HEK293 (cell line): ENCODE results near the gene OLFM2.

Experiments
- BCL6B ChIP-seq: fragments of 450-650 bp; formaldehyde crosslinking; IDR thresholded peaks from 2 replicates; pipeline ENCODE4 v1.5.1; 2017; ENCODE audit warnings: missing biosample characterization, missing genetic modification characterization
- MYNN ChIP-seq: fragments of 450-650 bp; formaldehyde crosslinking; IDR thresholded peaks from 2 replicates; pipeline ENCODE4 v1.5.1; 2016; ENCODE audit warnings: missing biosample characterization, missing genetic modification characterization, borderline replicate concordance
- PRDM10 ChIP-seq: fragments of 450-650 bp; formaldehyde crosslinking; IDR thresholded peaks from 2 replicates; pipeline ENCODE4 v1.5.1; 2016; ENCODE audit warnings: missing biosample characterization, missing genetic modification characterization
- PRDM4 ChIP-seq: fragments of 450-650 bp; formaldehyde crosslinking; IDR thresholded peaks from 2 replicates; pipeline ENCODE4 v1.5.1; 2017; ENCODE audit warnings: missing biosample characterization, missing genetic modification characterization
- ZBTB7A ChIP-seq: fragments of 450-650 bp; formaldehyde crosslinking; IDR thresholded peaks from 2 replicates; pipeline ENCODE4 v1.5.1; 2016; ENCODE audit warnings: low read depth, missing biosample characterization, missing genetic modification characterization
- ZEB2 ChIP-seq: fragments of 450-650 bp; formaldehyde crosslinking; IDR thresholded peaks from 2 replicates; pipeline ENCODE4 v1.5.1; 2016; ENCODE audit warnings: missing biosample characterization, missing genetic modification characterization
- ZFP37 ChIP-seq: fragments of 450-650 bp; formaldehyde crosslinking; IDR thresholded peaks from 2 replicates; pipeline ENCODE4 v1.5.1; 2016; ENCODE audit warnings: missing biosample characterization, missing genetic modification characterization
- ZFP41 ChIP-seq: fragments of 450-650 bp; formaldehyde crosslinking; IDR thresholded peaks from 2 replicates; pipeline ENCODE4 v1.5.1; 2016; ENCODE audit warnings: missing biosample characterization, missing genetic modification characterization, borderline replicate concordance
- ZNF223 ChIP-seq: fragments of 450-650 bp; formaldehyde crosslinking; IDR thresholded peaks from 2 replicates; pipeline ENCODE4 v1.5.1; 2016; ENCODE audit warnings: missing biosample characterization, missing genetic modification characterization
- ZNF324 ChIP-seq: fragments of 450-650 bp; formaldehyde crosslinking; IDR thresholded peaks from 2 replicates; pipeline ENCODE4 v1.5.1; 2016; ENCODE audit warnings: missing biosample characterization, missing genetic modification characterization
- ZNF354C ChIP-seq: fragments of 450-650 bp; formaldehyde crosslinking; IDR thresholded peaks from 2 replicates; pipeline ENCODE4 v1.5.1; 2016; ENCODE audit warnings: missing biosample characterization, missing genetic modification characterization, low read depth, borderline replicate concordance
- ZNF366 ChIP-seq: fragments of 450-650 bp; formaldehyde crosslinking; conservative IDR thresholded peaks from 2 replicates; pipeline ENCODE4 v1.5.1; 2016; ENCODE audit warnings: missing biosample characterization, missing genetic modification characterization
- ZNF423 ChIP-seq: fragments of 450-650 bp; formaldehyde crosslinking; IDR thresholded peaks from 2 replicates; pipeline ENCODE4 v1.5.1; 2016; ENCODE audit warnings: missing biosample characterization, missing genetic modification characterization
- ZNF518A ChIP-seq: fragments of 450-650 bp; formaldehyde crosslinking; conservative IDR thresholded peaks from 2 replicates; pipeline ENCODE4 v1.5.1; 2016; ENCODE audit warnings: low read depth, missing biosample characterization, missing genetic modification characterization
- ZNF544 ChIP-seq: fragments of 450-650 bp; formaldehyde crosslinking; IDR thresholded peaks from 2 replicates; pipeline ENCODE4 v1.5.0; 2017; ENCODE audit warnings: missing biosample characterization, missing genetic modification characterization
- ZNF560 ChIP-seq: fragments of 450-650 bp; formaldehyde crosslinking; IDR thresholded peaks from 2 replicates; pipeline ENCODE4 v1.5.1; 2017; ENCODE audit warnings: missing biosample characterization, missing genetic modification characterization, borderline replicate concordance
- ZNF580 ChIP-seq: fragments of 450-650 bp; formaldehyde crosslinking; IDR thresholded peaks from 2 replicates; pipeline ENCODE4 v1.5.1; 2016; ENCODE audit warnings: missing biosample characterization, missing genetic modification characterization
- ZNF596 ChIP-seq: fragments of 450-650 bp; IDR thresholded peaks from 2 replicates; pipeline ENCODE4 v1.5.0; 2018; ENCODE audit warnings: missing biosample characterization, mild to moderate bottlenecking, missing genetic modification characterization, moderate library complexity
- ZNF629 ChIP-seq: fragments of 450-650 bp; formaldehyde crosslinking; IDR thresholded peaks from 2 replicates; pipeline ENCODE4 v1.5.1; 2017; ENCODE audit warnings: missing biosample characterization, missing genetic modification characterization
- ZNF660 ChIP-seq: fragments of 450-650 bp; IDR thresholded peaks from 2 replicates; pipeline ENCODE4 v1.5.1; 2018; ENCODE audit warnings: missing biosample characterization, mild to moderate bottlenecking, missing genetic modification characterization
- ZNF670 ChIP-seq: fragments of 450-650 bp; formaldehyde crosslinking; IDR thresholded peaks from 2 replicates; pipeline ENCODE4 v1.5.1; 2016; ENCODE audit warnings: missing biosample characterization, missing genetic modification characterization, low read depth
- ZNF701 ChIP-seq: fragments of 450-650 bp; formaldehyde crosslinking; IDR thresholded peaks from 2 replicates; pipeline ENCODE4 v1.5.1; 2016; ENCODE audit warnings: missing biosample characterization, missing genetic modification characterization
- ZNF707 ChIP-seq: fragments of 450-650 bp; formaldehyde crosslinking; IDR thresholded peaks from 2 replicates; pipeline ENCODE4 v1.5.1; 2016; ENCODE audit warnings: missing biosample characterization, missing genetic modification characterization
- ZNF747 ChIP-seq: fragments of 450-650 bp; formaldehyde crosslinking; IDR thresholded peaks from 2 replicates; pipeline ENCODE4 v1.5.1; 2016; ENCODE audit warnings: missing biosample characterization, missing genetic modification characterization
- ZNF76 ChIP-seq: fragments of 450-650 bp; formaldehyde crosslinking; IDR thresholded peaks from 2 replicates; pipeline ENCODE4; 2016; ENCODE audit warnings: low read depth, missing biosample characterization, missing genetic modification characterization, borderline replicate concordance
- ZNF776 ChIP-seq: fragments of 450-650 bp; formaldehyde crosslinking; IDR thresholded peaks from 2 replicates; pipeline ENCODE4 v1.5.0; 2017; ENCODE audit warnings: missing biosample characterization, missing genetic modification characterization, borderline replicate concordance
- ZNF777 ChIP-seq: fragments of 450-650 bp; formaldehyde crosslinking; IDR thresholded peaks from 2 replicates; pipeline ENCODE4 v1.5.1; 2017; ENCODE audit warnings: missing biosample characterization, missing genetic modification characterization, borderline replicate concordance

The OLFM2 gene

GRCh38 chr19:9818734-9819595 lies 117.3 kb downstream of the OLFM2 start, which contains the start of gene FBXL12 (continued):
- TF ChIP-seq BCL6B (tag by site-specific recombination) (no peak), ZNF76 (tag by site-specific recombination) (peak; percentile 68; the same call in 1 of the 2 replicates), PRDM10 (tag by site-specific recombination) (peak; percentile 43; the same call in 1 of the 2 replicates), ZFP37 (tag by site-specific recombination) (no peak), PRDM4 (tag by site-specific recombination) (no peak), ZNF544 (tag by site-specific recombination) (no peak), ZFP41 (tag by site-specific recombination) (no peak), ZNF629 (peak; percentile 57), ZNF596 (no peak), ZNF660 (tag by site-specific recombination) (no peak), ZEB2 (tag by site-specific recombination) (peak; percentile 63), ZNF518A (tag by site-specific recombination) (peak; percentile 61), ZNF777 (tag by site-specific recombination) (no peak), ZNF747 (no peak), ZNF366 (tag by site-specific recombination) (no peak), ZNF423 (tag by site-specific recombination) (no peak), ZNF701 (no peak), ZNF324 (tag by site-specific recombination) (0 out of 2 replicates have a peak, but pooled peaks have one; percentile 59), ZNF223 (tag by site-specific recombination) (no peak), ZNF580 (tag by site-specific recombination) (peak; percentile 92), MYNN (tag by site-specific recombination) (no peak), ZNF354C (tag by site-specific recombination) (no peak), ZNF560 (tag by site-specific recombination) (no peak), ZNF670 (tag by site-specific recombination) (no peak), ZBTB7A (tag by site-specific recombination) (0 out of 2 replicates have a peak, but pooled peaks have one; percentile 43), ZNF707 (no peak), ZNF776 (tag by site-specific recombination) (no peak)
